GM18520 (cell line): Measurements from ENCODE around the gene PLA2G15.

Experiments used
- ATAC-seq: cut with Tn5 transposase; IDR thresholded peaks from one replicate; pipeline ENCODE4 v1.9.1; 2021; ENCODE audit not compliant: unreplicated experiment

PLA2G15 gene

DNA sequence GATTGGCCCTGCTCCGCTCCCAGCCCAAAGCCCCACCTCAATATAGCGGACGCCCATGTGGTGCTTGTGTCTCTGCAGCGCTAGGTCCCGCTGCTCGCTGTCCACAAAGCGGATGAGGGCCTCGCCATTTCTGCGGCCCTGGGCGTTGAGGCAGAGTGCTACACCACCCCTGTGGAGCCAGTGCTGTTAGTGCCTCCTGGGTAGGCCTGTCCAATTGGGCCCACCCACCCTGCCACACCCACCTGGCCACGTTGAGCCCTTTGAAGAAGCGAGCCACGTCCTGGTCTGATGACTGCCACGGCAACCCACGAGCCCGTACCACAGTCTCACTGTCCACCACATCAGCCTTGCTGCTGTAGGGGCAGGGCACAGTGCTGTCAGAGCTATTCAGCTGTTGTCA is 12.8 kb upstream of the PLA2G15 start:
- ATAC-seq: no peak

- no peak for ATAC-seq
Observed at GRCh38 chr16:68233085-68233834, 11.9 kb upstream of the PLA2G15 start.

- no peak for ATAC-seq
Observed at GRCh38 chr16:68233835-68234187, 11.4 kb upstream of the PLA2G15 start.

GRCh38 chr16:68234188-68235107 is 10.7 kb upstream of the PLA2G15 start:
- ATAC-seq: no peak

GRCh38 chr16:68235108-68235886 is 9.9 kb upstream of the PLA2G15 start:
- no peak for ATAC-seq

- ATAC-seq: no peak
Observed at GRCh38 chr16:68235887-68236136, 9.4 kb upstream of the PLA2G15 start, which contains the start of gene ESRP2. ESRP2 (minus strand) TSS chr16:68236127; CDS start chr16:68236045, 82 bp downstream.

- ATAC-seq: no peak
Observed at GRCh38 chr16:68236137-68236825, 8.9 kb upstream of the PLA2G15 start.

GRCh38 chr16:68236826-68237242 is 8.3 kb upstream of the PLA2G15 start:
- no peak for ATAC-seq

- peak; percentile 77 for ATAC-seq
Observed at GRCh38 chr16:68237243-68238028, 7.7 kb upstream of the PLA2G15 start.

- no peak for ATAC-seq
Observed at GRCh38 chr16:68238029-68238345, 7.2 kb upstream of the PLA2G15 start.

- ATAC-seq: no peak
Observed at GRCh38 chr16:68242085-68242484, 3.1 kb upstream of the PLA2G15 start.

- no peak for ATAC-seq
Observed at GRCh38 chr16:68242926-68243858, 2.0 kb upstream of the PLA2G15 start.

- ATAC-seq: no peak
Observed at GRCh38 chr16:68244481-68244902, 681 bp upstream of the PLA2G15 start.

GRCh38 chr16:68246121-68246520 is 948 bp downstream of the PLA2G15 start:
- no peak for ATAC-seq

DNA sequence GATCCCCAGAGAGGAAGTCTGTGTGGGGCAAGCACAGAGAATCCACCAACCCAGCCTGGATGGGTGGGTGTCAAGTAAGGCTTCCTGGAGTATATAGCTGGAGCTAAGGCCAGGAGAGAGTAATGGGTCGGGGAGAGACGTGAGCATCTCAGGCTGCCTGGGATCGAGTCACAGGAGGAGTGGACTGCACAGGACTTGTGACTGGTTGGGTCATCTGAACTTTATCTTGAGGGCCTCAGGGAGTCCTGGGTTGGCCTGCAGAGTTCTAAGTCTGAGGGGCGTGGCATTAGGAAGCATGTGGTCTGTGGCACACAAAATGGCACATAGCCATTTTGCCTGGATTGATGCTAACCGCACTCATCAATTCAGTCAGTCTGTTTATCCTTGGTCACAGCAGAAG is 1.5 kb downstream of the PLA2G15 start:
- no peak for ATAC-seq

DNA sequence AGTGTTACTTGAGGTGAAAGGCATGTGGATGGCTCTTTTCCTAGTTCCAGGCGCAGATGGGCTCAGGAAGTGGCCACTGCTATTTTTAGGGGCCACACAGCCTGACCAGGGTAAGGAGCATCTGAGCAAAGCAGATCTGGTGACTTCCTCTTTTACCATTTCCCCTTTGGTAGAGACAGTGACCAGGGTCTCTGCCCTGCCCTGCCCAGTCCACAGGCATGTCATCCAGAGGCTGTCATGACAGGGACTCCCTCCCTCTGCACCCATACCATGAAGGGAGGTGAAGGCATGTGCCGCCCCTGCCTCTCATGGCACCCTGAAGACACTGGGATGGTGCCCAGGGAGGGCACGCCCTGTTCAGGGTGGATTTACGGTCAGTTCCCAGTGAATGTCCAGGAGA is 2.2 kb downstream of the PLA2G15 start:
- ATAC-seq: no peak

DNA sequence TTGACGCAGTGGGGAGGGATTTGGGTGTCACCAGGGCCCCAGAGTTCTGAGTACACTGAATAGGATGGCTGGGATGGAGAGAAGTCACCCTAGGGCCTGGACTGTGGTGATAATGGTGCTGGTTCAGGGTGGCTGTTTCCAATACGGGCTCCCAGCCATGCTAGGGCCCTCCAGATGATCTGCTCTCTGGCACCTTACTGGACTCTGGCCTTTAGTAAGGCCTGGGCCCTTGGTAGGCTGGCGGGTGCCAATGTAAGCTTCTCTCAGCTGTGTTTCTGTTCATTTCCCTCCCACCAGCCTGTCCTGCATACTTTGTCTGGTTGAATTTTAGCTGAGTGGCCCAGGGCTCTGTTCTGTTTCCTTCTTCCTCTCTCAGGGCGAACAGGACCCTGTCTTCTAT is 2.8 kb downstream of the PLA2G15 start:
- no peak for ATAC-seq

GRCh38 chr16:68249371-68249770 is 4.2 kb downstream of the PLA2G15 start:
- no peak for ATAC-seq

DNA sequence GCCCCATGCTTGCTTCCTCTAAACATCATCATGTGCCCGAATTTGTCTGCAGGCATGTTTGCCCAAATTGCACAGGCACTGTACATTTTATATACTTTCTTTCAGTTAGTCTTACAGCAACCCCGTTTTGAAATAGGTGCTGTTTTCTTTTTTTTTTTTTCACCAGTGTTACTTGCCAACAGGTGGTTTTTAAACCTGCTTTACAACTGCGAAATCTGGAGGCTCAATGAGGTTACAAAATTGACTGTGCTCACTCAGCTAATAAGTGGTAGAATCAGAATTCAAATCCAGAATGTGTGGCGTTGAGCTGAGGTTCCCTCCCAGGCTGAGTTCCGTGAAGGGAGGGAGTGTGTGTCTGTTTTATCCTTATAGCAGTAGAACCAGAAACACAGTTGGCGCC is 5.8 kb downstream of the PLA2G15 start:
- no peak for ATAC-seq
